Spleen (tissue), 11 donors: ENCODE data around the gene RPL31. TPM values are rescaled to one million over a fixed set of nuclear protein-coding genes. Genes with fewer than 3 reads are reported as not detected.

Source experiments
- DNase-seq: peaks from one replicate; pipeline ENCODE4 v3.0.0-alpha.2; 2020
- H3K27ac ChIP-seq, 8 donors: fragments of 200-600 bp; sonication (generic) in 7 of 8; 1 replicate in 4 of 8; 2 replicates in 4 of 8; pipeline versions ENCODE4 v1.5.0 to v1.8.0; 2016 to 2021; ENCODE audit warnings: inconsistent platforms in 4 of 8, mild to moderate bottlenecking in 4 of 8, moderate library complexity in 1 of 8
- H3K27me3 ChIP-seq, 7 donors: fragments of 200-600 bp; sonication (generic) in 6 of 7; replicated peaks in 1 of 7; 1 replicate in 4 of 7; 2 replicates in 3 of 7; pipeline versions ENCODE4 v1.5.0 to v1.8.0; 2016 to 2021; ENCODE audit warnings: inconsistent platforms in 3 of 7, mild to moderate bottlenecking in 1 of 7
- H3K36me3 ChIP-seq, 6 donors: fragments of 200-600 bp; sonication (generic) in 5 of 6; 1 replicate in 4 of 6; 2 replicates in 2 of 6; pipeline versions ENCODE4 v1.5.0 to v1.8.0; 2016 to 2021; ENCODE audit warnings: inconsistent platforms in 2 of 6
- H3K4me1 ChIP-seq, 6 donors: fragments of 200-600 bp; sonication (generic) in 5 of 6; 1 replicate in 3 of 6; 2 replicates in 3 of 6; pipeline versions ENCODE4 v1.5.0 to v1.8.0; 2016 to 2021; ENCODE audit warnings: inconsistent platforms in 3 of 6
- H3K4me3 ChIP-seq, 8 donors: fragments of 200-600 bp; sonication (generic) in 7 of 8; 1 replicate in 4 of 8; 2 replicates in 4 of 8; pipeline versions ENCODE4 v1.5.0 to v1.8.0; 2016 to 2021; ENCODE audit warnings: inconsistent platforms in 4 of 8, mild to moderate bottlenecking in 4 of 8, moderate library complexity in 2 of 8
- H3K9me3 ChIP-seq, 8 donors: fragments of 200-600 bp; sonication (generic) in 7 of 8; 1 replicate in 4 of 8; 2 replicates in 4 of 8; pipeline versions ENCODE4 v1.5.0 to v1.8.0; 2016 to 2021; ENCODE audit warnings: inconsistent platforms in 4 of 8
- CTCF ChIP-seq, 11 experiments: fragments of 200-600 bp in 7 of 11; fragments of 450-650 bp in 4 of 11; sonication (generic) in 4 of 11; IDR thresholded peaks in 8 of 11; conservative IDR thresholded peaks in 3 of 11; 1 replicate in 7 of 11; 2 replicates in 4 of 11; pipeline versions ENCODE4 v1.4.0 to v1.8.0; 2016 to 2021; ENCODE audit warnings: antibody characterized with exemption in 11 of 11, inconsistent platforms in 4 of 11, mild to moderate bottlenecking in 1 of 11
- POLR2A ChIP-seq, 3 donors: fragments of 450-650 bp; IDR thresholded peaks; one replicate each; pipeline ENCODE4 v1.5.1; 2017; ENCODE audit warnings: antibody characterized with exemption in 3 of 3, mild to moderate bottlenecking in 1 of 3
- POLR2AphosphoS5 ChIP-seq, 3 donors: sonication (generic); formaldehyde crosslinking; IDR thresholded peaks; one replicate each; pipeline ENCODE4 v1.5.1; 2017; ENCODE audit warnings: antibody characterized with exemption in 3 of 3
- WGBS, 5 donors: extraction: QIAGEN DNeasy Blood & Tissue Kit in 3 of 5; methylation state at CpG; one replicate each; pipeline versions ENCODE4 v1.1.5 to v1.1.7; 2013 to 2018; 5-methylcytosine and 5-hydroxymethylcytosine counted together
- intact Hi-C: fragments of 100-400 bp; cut with DNase I; formaldehyde crosslinking; loops from one replicate; pipeline ENCODE4 v1.15.0; 2023; ENCODE audit warnings: low total_unique reads
- polyA plus RNA-seq, 3 donors: library from polyadenylated mRNA; stranded (reverse); fragments of 200-250 nt; gene quantifications; one replicate each; pipeline ENCODE4 v1.2.1, GENCODE V29; 2013
- total RNA-seq, 7 donors: library from RNA; depleted of rRNA in 3 of 7; stranded (reverse); fragments of >200 nt in 3 of 7; fragmentation: NEBNext Ultra II Directional in 4 of 7; extraction: Animal tissue kit (Norgen Biotek cat#: 25700) in 4 of 7; gene quantifications; one replicate each; pipeline versions ENCODE4 v1.1.0 to v1.2.1, GENCODE V29; 2016 to 2021
- donor health status: healthy with polysubstance abuse.
- donor health status: DM: no; HTN: no; CAD: no; lungs with moderate emphysema.
- donor health status: DM: no; HTN: no; CAD: no.
- donor health status: Bipolar disorder and iron deficiency.
- donor health status: healthy.
- donor health status: DM: no; HTN: no; CAD: no.
- donor health status: DM: yes; HTN: yes; CAD: no.

Gene RPL31
- total and polyA plus RNA-seq, 10 donors = 876 to 10,502 (median 1,250) TPM

- H3K27ac ChIP-seq = no peak overlapping the region
- peaks cover 0 to 4% (median 0%) of the 10 kb centered on the region in 6 donors for H3K4me1 ChIP-seq
- TF ChIP-seq CTCF (IDR thresholded peaks at IDR 0.05 in 8 of 11, conservative IDR thresholded peaks at IDR 0.05 in 3 of 11) = no peak
- TF ChIP-seq POLR2AphosphoS5 (IDR thresholded peaks at IDR 0.05) = no peak
- no peak for TF ChIP-seq POLR2A (IDR thresholded peaks at IDR 0.05)
- DNase-seq = peak; percentile 23
- H3K27me3 ChIP-seq = no peaks in the 10 kb centered on the region
- 67 to 94% (median 79%) methylated on average over 6 of the region's 6 CpGs for WGBS, 5 donors
- intact Hi-C loops = no loop called here
- peaks cover 0 to 8% (median 0%) of the 10 kb centered on the region in 6 donors for H3K36me3 ChIP-seq
- no peaks in the 10 kb centered on the region for H3K9me3 ChIP-seq
- H3K4me3 ChIP-seq = no peak overlapping the region
Observed at GRCh38 chr2:100954044-100954420, 48.1 kb upstream of the RPL31 start.

- no peaks in the 10 kb centered on the region for H3K9me3 ChIP-seq
- H3K4me1 ChIP-seq = peaks cover 0 to 4% (median 0%) of the 10 kb centered on the region in 6 donors
- WGBS, 5 donors = 92 to 99% (median 94%) methylated on average over 4 of the region's 4 CpGs
Observed at GRCh38 chr2:100955226-100955625, 46.9 kb upstream of the RPL31 start.

DNA sequence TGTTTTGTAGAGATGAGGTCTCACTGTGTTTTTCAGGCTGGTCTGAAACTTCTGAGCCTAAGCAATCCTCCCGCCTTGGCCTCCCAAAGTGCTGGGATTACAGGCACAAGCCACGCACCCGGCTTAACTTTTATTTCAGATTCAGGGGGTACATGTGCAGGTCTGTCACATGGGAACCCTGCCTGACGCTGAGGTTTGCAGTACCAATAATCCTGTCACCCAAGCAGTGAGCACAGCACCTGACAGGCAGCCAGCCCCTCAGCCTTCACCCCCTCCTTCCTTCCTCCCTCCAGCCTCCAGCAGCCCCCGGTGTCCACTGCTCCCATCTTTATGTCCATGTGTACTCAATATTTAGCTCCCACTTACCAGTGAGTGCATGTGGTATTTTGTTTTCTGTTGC is 46.0 kb upstream of the RPL31 start:
- WGBS, 5 donors = 93 to 99% (median 97%) methylated on average over 5 of the region's 5 CpGs
- peak; percentile 40 for DNase-seq
- intact Hi-C loops = no loop called here
- Histone ChIP-seq H3K27ac (no peak overlapping the region), H3K36me3 (no peaks in the 10 kb centered on the region), H3K27me3 (no peaks in the 10 kb centered on the region), H3K4me1 (peaks cover 0 to 4% (median 0%) of the 10 kb centered on the region in 6 donors), H3K4me3 (no peak overlapping the region), H3K9me3 (no peaks in the 10 kb centered on the region)
- TF ChIP-seq POLR2A (IDR thresholded peaks at IDR 0.05) = no peak
- TF ChIP-seq POLR2AphosphoS5 (IDR thresholded peaks at IDR 0.05) = no peak
- TF ChIP-seq CTCF (IDR thresholded peaks at IDR 0.05 in 8 of 11, conservative IDR thresholded peaks at IDR 0.05 in 3 of 11) = no peak

More at GRCh38 chr2:100955226-100955625, 46.9 kb upstream of the RPL31 start:
- TF ChIP-seq POLR2A (IDR thresholded peaks at IDR 0.05) = no peak
- intact Hi-C loops = no loop called here
- DNase-seq = no peak
- Histone ChIP-seq H3K27me3 (no peaks in the 10 kb centered on the region), H3K27ac (no peak overlapping the region), H3K36me3 (no peaks in the 10 kb centered on the region), H3K4me3 (no peak overlapping the region)

DNA sequence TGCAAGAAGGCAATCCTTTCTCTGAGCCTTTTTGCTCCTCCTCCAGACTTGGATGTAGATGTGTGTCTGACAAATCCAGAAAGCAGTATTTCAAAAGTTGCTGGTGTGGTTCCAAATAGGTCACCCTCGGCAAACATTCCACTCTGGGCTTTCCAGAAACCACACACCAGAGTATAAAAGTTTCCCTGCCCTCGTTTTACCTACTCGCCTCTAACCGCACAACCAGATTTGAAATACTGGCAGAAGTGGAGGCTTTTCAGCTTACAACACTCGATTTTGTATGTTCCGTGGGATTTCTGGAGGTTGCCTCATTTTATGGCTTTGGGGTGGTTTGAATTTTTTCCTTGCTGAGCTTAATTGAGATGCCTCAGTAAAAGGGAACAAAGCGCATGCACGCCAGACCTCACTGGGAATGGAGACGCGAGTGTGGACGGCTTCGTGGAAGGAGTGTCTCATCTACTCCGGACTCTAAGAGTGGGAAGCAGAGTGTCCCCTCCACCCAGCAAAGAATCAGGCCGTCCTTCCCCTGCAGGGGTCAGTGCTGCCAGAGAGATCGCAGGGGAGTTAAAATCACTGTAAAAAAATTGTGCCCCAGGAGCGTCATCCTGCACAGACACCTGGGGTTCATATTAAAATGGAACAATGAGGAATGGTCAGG is 44.0 kb upstream of the RPL31 start:
- Histone ChIP-seq H3K4me3 (no peak overlapping the region), H3K9me3 (no peaks in the 10 kb centered on the region), H3K27me3 (no peaks in the 10 kb centered on the region), H3K36me3 (no peaks in the 10 kb centered on the region), H3K27ac (no peak overlapping the region), H3K4me1 (peaks cover 0 to 4% (median 0%) of the 10 kb centered on the region in 6 donors)
- WGBS, 5 donors = 74 to 85% (median 82%) methylated on average over 16 of the region's 16 CpGs
- DNase-seq = peak; percentile 24
- intact Hi-C loops = no loop called here
- TF ChIP-seq CTCF (IDR thresholded peaks at IDR 0.05 in 8 of 11, conservative IDR thresholded peaks at IDR 0.05 in 3 of 11) (no peak), POLR2AphosphoS5 (IDR thresholded peaks at IDR 0.05) (no peak), POLR2A (IDR thresholded peaks at IDR 0.05) (no peak)
